GM21528 (cell line): Measurements from ENCODE around the gene MRPL54.
A peak's percentile ranks its signal among the peaks of the same experiment; 100 is the strongest.
"Not testable (repeated sequence)": the region's sequence is repeated elsewhere in the genome, so short reads cannot be mapped to it uniquely, and the experiment has no call there.

Experiments used
- ATAC-seq: cut with Tn5 transposase; IDR thresholded peaks from one replicate; pipeline ENCODE4 v1.9.1; 2021; ENCODE audit warnings: mild to moderate bottlenecking, moderate library complexity; ENCODE audit not compliant: unreplicated experiment, low FRiP score

The MRPL54 gene

GRCh38 chr19:3738477-3739220 lies 23.8 kb upstream of the MRPL54 start:
- no peak for ATAC-seq

- ATAC-seq = no peak
These were observed 22.1 kb upstream of the MRPL54 start for GRCh38 chr19:3740431-3740830.

- ATAC-seq = no peak
These were observed 19.0 kb upstream of the MRPL54 start for GRCh38 chr19:3743486-3743885.

GRCh38 chr19:3745363-3746045 lies 17.0 kb upstream of the MRPL54 start:
- ATAC-seq = no peak

- no peak for ATAC-seq
These were observed 16.0 kb upstream of the MRPL54 start for GRCh38 chr19:3746371-3747056.

- no peak for ATAC-seq
These were observed 13.5 kb upstream of the MRPL54 start for GRCh38 chr19:3748965-3749364.

GRCh38 chr19:3750211-3750610 lies 12.3 kb upstream of the MRPL54 start:
- ATAC-seq = no peak

- no peak for ATAC-seq
These were observed 11.2 kb upstream of the MRPL54 start for GRCh38 chr19:3751236-3751635.

GRCh38 chr19:3752492-3752891 lies 10.0 kb upstream of the MRPL54 start:
- no peak for ATAC-seq

GRCh38 chr19:3753631-3754410 lies 8.7 kb upstream of the MRPL54 start:
- ATAC-seq = no peak

- not testable (repeated sequence) for ATAC-seq
These were observed 4.8 kb upstream of the MRPL54 start for GRCh38 chr19:3757705-3758104.

GRCh38 chr19:3758297-3758696 lies 4.2 kb upstream of the MRPL54 start:
- not testable (repeated sequence) for ATAC-seq

- no peak for ATAC-seq
These were observed 2.8 kb upstream of the MRPL54 start for GRCh38 chr19:3759482-3760254.

GRCh38 chr19:3760871-3761361 lies 1.6 kb upstream of the MRPL54 start:
- ATAC-seq = no peak

GRCh38 chr19:3761382-3762129 lies 926 bp upstream of the MRPL54 start, which contains the start of gene APBA3:
APBA3 (minus strand) TSS chr19:3761692; CDS start chr19:3760264, 1,428 bp downstream.
- ATAC-seq = peak; percentile 47

GRCh38 chr19:3762130-3762473 lies 380 bp upstream of the MRPL54 start:
- peak; percentile 2 for ATAC-seq

GRCh38 chr19:3765121-3765520 lies 2.6 kb downstream of the MRPL54 start:
- ATAC-seq = no peak

- not testable (repeated sequence) for ATAC-seq
These were observed 3.3 kb downstream of the MRPL54 start for GRCh38 chr19:3765757-3766156.

GRCh38 chr19:3766520-3766919 lies 4.0 kb downstream of the MRPL54 start:
- no peak for ATAC-seq
